ENCODE results near the gene NAAA. TPM values are rescaled to one million over a fixed set of nuclear protein-coding genes. Genes with fewer than 3 reads are reported as not detected.

NAAA gene
- total RNA-seq, 2 donors from 2014 or later = 1.7 TPM

GRCh38 chr4:75980576-75980975, 39.8 kb upstream of the NAAA start:
- Histone ChIP-seq H3K27me3 (ENCODE audit: control insufficient read depth, insufficient read depth, low read length, poor library complexity, severe bottlenecking) (no peaks in the 10 kb centered on the region), H3K9ac (ENCODE audit: extremely low read depth, low read length, poor library complexity, severe bottlenecking) (no peak overlapping the region), H3K4me1 (ENCODE audit: control insufficient read depth, insufficient read depth, low read length) (no peaks in the 10 kb centered on the region), H3K4me3 (ENCODE audit: low read length) (no peak overlapping the region), H3K9me3 (ENCODE audit: control insufficient read depth, low read length) (peaks cover 24% of the 10 kb centered on the region), H3K27ac (ENCODE audit: low read depth, low read length) (no peak overlapping the region), H3K36me3 (ENCODE audit: control insufficient read depth, insufficient read depth, low read length) (peaks cover 66% of the 10 kb centered on the region)
- TF ChIP-seq, protein P1, sequence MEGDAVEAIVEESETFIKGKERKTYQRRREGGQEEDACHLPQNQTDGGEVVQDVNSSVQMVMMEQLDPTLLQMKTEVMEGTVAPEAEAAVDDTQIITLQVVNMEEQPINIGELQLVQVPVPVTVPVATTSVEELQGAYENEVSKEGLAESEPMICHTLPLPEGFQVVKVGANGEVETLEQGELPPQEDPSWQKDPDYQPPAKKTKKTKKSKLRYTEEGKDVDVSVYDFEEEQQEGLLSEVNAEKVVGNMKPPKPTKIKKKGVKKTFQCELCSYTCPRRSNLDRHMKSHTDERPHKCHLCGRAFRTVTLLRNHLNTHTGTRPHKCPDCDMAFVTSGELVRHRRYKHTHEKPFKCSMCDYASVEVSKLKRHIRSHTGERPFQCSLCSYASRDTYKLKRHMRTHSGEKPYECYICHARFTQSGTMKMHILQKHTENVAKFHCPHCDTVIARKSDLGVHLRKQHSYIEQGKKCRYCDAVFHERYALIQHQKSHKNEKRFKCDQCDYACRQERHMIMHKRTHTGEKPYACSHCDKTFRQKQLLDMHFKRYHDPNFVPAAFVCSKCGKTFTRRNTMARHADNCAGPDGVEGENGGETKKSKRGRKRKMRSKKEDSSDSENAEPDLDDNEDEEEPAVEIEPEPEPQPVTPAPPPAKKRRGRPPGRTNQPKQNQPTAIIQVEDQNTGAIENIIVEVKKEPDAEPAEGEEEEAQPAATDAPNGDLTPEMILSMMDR (conservative IDR thresholded peaks at IDR 0.05) = no peak
- WGBS, 2 experiments (ENCODE audit: insufficient coverage in 1 of 2, insufficient read length in 1 of 2) = 80 to 87% methylated on average over 3 to 4 of the region's 4 CpGs
- no peak for DNase-seq
- no peak overlapping the region for H3K4me3 Mint-ChIP-seq
- no peak overlapping the region for H3K27ac Mint-ChIP-seq
- peaks cover 18% of the 10 kb centered on the region for H3K9me3 Mint-ChIP-seq
- H3K36me3 Mint-ChIP-seq (ENCODE audit: low read depth) = peaks cover 65% of the 10 kb centered on the region
- no peaks in the 10 kb centered on the region for H3K4me1 Mint-ChIP-seq
- H3K27me3 Mint-ChIP-seq (ENCODE audit: insufficient read depth) = no peaks in the 10 kb centered on the region

DNA sequence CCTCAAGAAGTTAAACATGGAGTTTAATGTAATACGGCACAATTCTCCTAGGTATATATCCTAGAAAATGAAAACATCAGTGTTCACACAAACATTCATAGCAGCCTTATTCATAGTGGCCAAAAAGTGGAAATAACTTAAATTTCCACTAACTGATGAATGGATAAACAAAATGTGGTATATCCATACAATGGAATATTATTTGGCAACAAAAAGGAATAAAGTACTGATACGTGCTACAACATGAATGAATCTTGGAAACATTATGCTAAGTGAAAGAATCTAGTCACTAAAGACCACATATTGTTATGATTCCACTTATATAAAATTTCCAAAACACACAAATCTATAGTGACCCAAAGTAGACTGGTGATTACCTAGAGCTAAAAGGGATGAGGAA, 35.4 kb upstream of the NAAA start:
- H3K36me3 Mint-ChIP-seq (ENCODE audit: low read depth) = peaks cover 75% of the 10 kb centered on the region
- no peak overlapping the region for H3K9ac ChIP-seq (ENCODE audit: extremely low read depth, low read length, poor library complexity, severe bottlenecking)
- no peaks in the 10 kb centered on the region for H3K27me3 Mint-ChIP-seq (ENCODE audit: insufficient read depth)
- H3K4me1 Mint-ChIP-seq = no peaks in the 10 kb centered on the region
- H3K27ac Mint-ChIP-seq = no peak overlapping the region
- peaks cover 80% of the 10 kb centered on the region for H3K36me3 ChIP-seq (ENCODE audit: control insufficient read depth, insufficient read depth, low read length)
- no peak overlapping the region for H3K4me3 Mint-ChIP-seq
- no peaks in the 10 kb centered on the region for H3K4me1 ChIP-seq (ENCODE audit: control insufficient read depth, insufficient read depth, low read length)
- peaks cover 16% of the 10 kb centered on the region for H3K9me3 Mint-ChIP-seq
- H3K4me3 ChIP-seq (ENCODE audit: low read length) = no peak overlapping the region
- TF ChIP-seq, protein P1 (conservative IDR thresholded peaks at IDR 0.05) = no peak
- H3K27me3 ChIP-seq (ENCODE audit: control insufficient read depth, insufficient read depth, low read length, poor library complexity, severe bottlenecking) = no peaks in the 10 kb centered on the region
- H3K27ac ChIP-seq (ENCODE audit: low read depth, low read length) = no peak overlapping the region
- WGBS, 2 experiments (ENCODE audit: insufficient coverage in 1 of 2, insufficient read length in 1 of 2) = 97 to 100% methylated on average over 1 to 2 of the region's 2 CpGs
- peaks cover 25% of the 10 kb centered on the region for H3K9me3 ChIP-seq (ENCODE audit: control insufficient read depth, low read length)
- DNase-seq = no peak

- Histone ChIP-seq H3K9me3 (ENCODE audit: control insufficient read depth, low read length) (peaks cover 25% of the 10 kb centered on the region), H3K27ac (ENCODE audit: low read depth, low read length) (no peak overlapping the region), H3K4me3 (ENCODE audit: low read length) (no peak overlapping the region), H3K36me3 (ENCODE audit: control insufficient read depth, insufficient read depth, low read length) (peaks cover 89% of the 10 kb centered on the region), H3K27me3 (ENCODE audit: control insufficient read depth, insufficient read depth, low read length, poor library complexity, severe bottlenecking) (no peaks in the 10 kb centered on the region), H3K4me1 (ENCODE audit: control insufficient read depth, insufficient read depth, low read length) (no peaks in the 10 kb centered on the region), H3K9ac (ENCODE audit: extremely low read depth, low read length, poor library complexity, severe bottlenecking) (no peak overlapping the region)
- Mint-ChIP-seq H3K27ac (no peak overlapping the region), H3K27me3 (ENCODE audit: insufficient read depth) (no peaks in the 10 kb centered on the region), H3K4me1 (no peaks in the 10 kb centered on the region), H3K36me3 (ENCODE audit: low read depth) (peaks cover 80% of the 10 kb centered on the region), H3K4me3 (no peak overlapping the region), H3K9me3 (peaks cover 16% of the 10 kb centered on the region)
- TF ChIP-seq, protein P1 (conservative IDR thresholded peaks at IDR 0.05) = no peak
- no peak for DNase-seq
Measured at GRCh38 chr4:75973766-75974165, 33.0 kb upstream of the NAAA start.

Measured in endodermal cell (in vitro differentiated cells).